Progenitor cell of endocrine pancreas (in vitro differentiated cells): ENCODE measurements around the gene CNKSR1. TPM values are rescaled to one million over a fixed set of nuclear protein-coding genes. Genes with fewer than 3 reads are reported as not detected.
A peak's percentile ranks its signal among the peaks of the same experiment; 100 is the strongest.
"Not testable (repeated sequence)": the region's sequence is repeated elsewhere in the genome, so short reads cannot be mapped to it uniquely, and the experiment has no call there.

Experiments used
- DNase-seq: peaks from one replicate; pipeline ENCODE4 v3.0.0; 2021; ENCODE audit warnings: low spot score; ENCODE audit not compliant: unreplicated experiment
- H3K27ac Mint-ChIP-seq: 2 replicates; pipeline ENCODE4 v1.8.0; 2021; ENCODE audit warnings: mild to moderate bottlenecking, moderate library complexity, mixed read lengths
- H3K27me3 Mint-ChIP-seq: 2 replicates; pipeline ENCODE4 v1.8.0; 2021; ENCODE audit warnings: mixed read lengths
- H3K36me3 Mint-ChIP-seq: 2 replicates; pipeline ENCODE4 v1.8.0; 2022; ENCODE audit warnings: mixed read lengths; ENCODE audit not compliant: insufficient read depth
- H3K4me1 Mint-ChIP-seq: 2 replicates; pipeline ENCODE4 v1.8.0; 2021; ENCODE audit warnings: low read depth, mixed read lengths
- H3K4me3 Mint-ChIP-seq: 2 replicates; pipeline ENCODE4 v1.8.0; 2021; ENCODE audit warnings: low read depth, mild to moderate bottlenecking, moderate library complexity, mixed read lengths
- H3K9me3 Mint-ChIP-seq: 2 replicates; pipeline ENCODE4 v1.8.0; 2021; ENCODE audit warnings: low read depth, mixed read lengths
- total RNA-seq: library from RNA; stranded (reverse); gene quantifications from 2 replicates; pipeline ENCODE4 v1.2.1, GENCODE V29; 2021
- TF ChIP-seq, protein P1 (sequence below): fragments of 200-600 bp; sonication (generic); IDR thresholded peaks from one replicate; pipeline ENCODE4 v1.5.0; 2021; ENCODE audit warnings: antibody characterized with exemption, mild to moderate bottlenecking; ENCODE audit not compliant: unreplicated experiment

CNKSR1 gene
- total RNA-seq, 1 donor from 2014 or later = 52.1 TPM

DNA sequence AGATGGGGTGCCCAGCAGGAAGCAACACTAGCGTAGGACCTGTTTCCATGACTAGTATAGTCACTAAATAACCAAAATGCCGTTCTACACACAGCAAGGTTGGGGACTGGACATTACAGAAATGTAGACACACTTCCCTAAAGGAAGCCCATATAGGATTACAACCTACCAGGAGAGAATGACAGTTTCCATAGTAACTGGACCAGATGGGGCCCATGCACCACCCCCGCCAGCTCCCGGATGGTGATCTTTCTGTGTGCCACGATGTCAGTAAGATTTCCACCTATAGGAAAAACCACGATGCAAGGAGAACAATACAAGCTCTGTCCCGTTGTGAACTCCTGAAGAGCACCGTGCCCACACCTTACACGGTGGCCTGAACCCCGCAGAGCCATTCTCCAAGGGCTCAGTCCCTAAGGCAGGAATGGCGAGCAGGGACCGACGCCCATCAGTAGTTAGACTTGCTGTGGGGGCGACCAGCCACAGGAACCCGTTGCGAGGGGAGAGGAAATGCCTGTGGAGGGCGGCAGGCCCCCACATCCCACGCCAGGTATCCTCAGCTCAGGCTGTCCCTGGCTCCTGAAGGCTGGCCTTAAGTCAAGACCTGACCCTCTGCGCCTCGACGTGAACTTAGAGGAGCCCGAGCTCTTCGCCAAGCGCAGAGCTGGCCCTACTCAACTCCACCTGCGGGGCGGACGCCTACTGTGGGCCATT lies 43.1 kb downstream of the CNKSR1 start:
- no peak overlapping the region for H3K4me3 Mint-ChIP-seq
- no peak overlapping the region for H3K27ac Mint-ChIP-seq
- DNase-seq = no peak
- H3K9me3 Mint-ChIP-seq = no peaks in the 10 kb centered on the region
- peaks cover 13% of the 10 kb centered on the region for H3K27me3 Mint-ChIP-seq
- peaks cover 2% of the 10 kb centered on the region for H3K4me1 Mint-ChIP-seq
- no peaks in the 10 kb centered on the region for H3K36me3 Mint-ChIP-seq
- TF ChIP-seq, protein P1, sequence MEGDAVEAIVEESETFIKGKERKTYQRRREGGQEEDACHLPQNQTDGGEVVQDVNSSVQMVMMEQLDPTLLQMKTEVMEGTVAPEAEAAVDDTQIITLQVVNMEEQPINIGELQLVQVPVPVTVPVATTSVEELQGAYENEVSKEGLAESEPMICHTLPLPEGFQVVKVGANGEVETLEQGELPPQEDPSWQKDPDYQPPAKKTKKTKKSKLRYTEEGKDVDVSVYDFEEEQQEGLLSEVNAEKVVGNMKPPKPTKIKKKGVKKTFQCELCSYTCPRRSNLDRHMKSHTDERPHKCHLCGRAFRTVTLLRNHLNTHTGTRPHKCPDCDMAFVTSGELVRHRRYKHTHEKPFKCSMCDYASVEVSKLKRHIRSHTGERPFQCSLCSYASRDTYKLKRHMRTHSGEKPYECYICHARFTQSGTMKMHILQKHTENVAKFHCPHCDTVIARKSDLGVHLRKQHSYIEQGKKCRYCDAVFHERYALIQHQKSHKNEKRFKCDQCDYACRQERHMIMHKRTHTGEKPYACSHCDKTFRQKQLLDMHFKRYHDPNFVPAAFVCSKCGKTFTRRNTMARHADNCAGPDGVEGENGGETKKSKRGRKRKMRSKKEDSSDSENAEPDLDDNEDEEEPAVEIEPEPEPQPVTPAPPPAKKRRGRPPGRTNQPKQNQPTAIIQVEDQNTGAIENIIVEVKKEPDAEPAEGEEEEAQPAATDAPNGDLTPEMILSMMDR = no peak

DNA sequence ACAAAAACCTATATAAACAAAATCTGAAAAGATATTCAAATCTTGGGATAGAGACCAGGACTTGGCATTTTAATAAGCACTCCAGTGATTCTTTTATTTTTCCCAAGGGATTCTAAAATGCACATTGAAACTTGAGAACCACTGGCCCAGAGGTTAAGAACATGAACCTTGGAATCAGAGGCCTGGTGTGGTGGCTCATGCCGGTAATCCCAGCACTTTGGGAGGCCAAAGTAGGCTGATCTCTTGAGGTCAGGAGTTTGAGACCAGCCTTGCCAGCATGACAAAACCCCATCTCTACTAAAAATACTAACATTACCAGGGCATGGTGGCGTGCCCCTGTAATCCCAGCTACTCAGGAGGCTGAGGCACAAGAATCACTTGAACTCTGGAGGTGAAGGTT lies 43.8 kb downstream of the CNKSR1 start:
- Mint-ChIP-seq H3K27me3 (peaks cover 18% of the 10 kb centered on the region), H3K36me3 (no peaks in the 10 kb centered on the region), H3K27ac (peak overlapping the region; percentile 41), H3K9me3 (no peaks in the 10 kb centered on the region), H3K4me1 (peaks cover 7% of the 10 kb centered on the region), H3K4me3 (no peak overlapping the region)
- TF ChIP-seq, protein P1 = no peak
- DNase-seq = no peak

DNA sequence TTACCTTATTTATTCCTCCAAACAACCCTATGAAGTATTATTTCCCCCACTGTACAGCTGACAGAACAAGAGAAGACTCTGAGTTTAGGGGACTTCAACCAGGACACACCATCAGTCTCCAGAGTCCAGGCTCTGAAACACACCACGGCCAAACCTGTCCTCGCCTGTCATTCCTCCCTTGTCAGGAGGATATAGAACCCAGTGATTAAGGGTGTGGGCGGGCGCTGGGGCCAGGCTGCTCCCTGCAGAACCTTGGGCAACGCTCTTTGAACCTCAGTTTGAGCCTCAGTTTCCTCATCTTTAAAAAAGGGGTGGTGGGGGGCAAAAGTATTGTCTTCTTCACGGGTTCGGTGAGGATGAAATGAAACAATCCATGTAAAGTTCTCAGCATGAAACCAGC lies 47.3 kb downstream of the CNKSR1 start:
- no peaks in the 10 kb centered on the region for H3K9me3 Mint-ChIP-seq

GRCh38 chr1:26225033-26225831 lies 47.9 kb downstream of the CNKSR1 start:
- Mint-ChIP-seq H3K36me3 (no peaks in the 10 kb centered on the region), H3K27ac (peak overlapping the region; percentile 34), H3K27me3 (peaks cover 24% of the 10 kb centered on the region)

More for the DNA sequence above, 47.3 kb downstream of the CNKSR1 start:
- Mint-ChIP-seq H3K4me1 (peaks cover 7% of the 10 kb centered on the region), H3K4me3 (peak overlapping the region; percentile 75), H3K27ac (no peak overlapping the region), H3K36me3 (no peaks in the 10 kb centered on the region), H3K27me3 (peaks cover 24% of the 10 kb centered on the region)
- TF ChIP-seq, protein P1 = no peak
- no peak for DNase-seq

DNA sequence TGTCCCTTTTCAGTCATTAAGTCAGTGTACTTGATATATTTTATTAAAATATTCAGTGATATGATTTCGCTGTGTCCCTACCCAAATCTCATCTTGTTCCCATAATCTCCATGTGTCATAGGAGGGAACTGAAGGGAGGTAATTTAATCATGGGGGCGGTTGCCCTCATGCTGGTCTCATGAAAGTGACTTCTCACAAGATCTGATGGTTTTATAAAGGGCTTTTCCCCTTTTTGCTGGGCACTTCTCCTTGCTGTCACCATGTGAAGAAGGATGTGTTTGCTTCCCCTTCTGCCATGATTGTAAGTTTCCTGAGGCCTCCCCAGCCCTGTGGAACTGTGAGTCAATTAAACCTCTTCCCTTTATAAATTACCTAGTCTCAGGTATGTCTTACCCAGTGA lies 53.4 kb downstream of the CNKSR1 start:
- H3K36me3 Mint-ChIP-seq, H3K27ac Mint-ChIP-seq, H3K4me3 Mint-ChIP-seq, H3K9me3 Mint-ChIP-seq, DNase-seq, H3K27me3 Mint-ChIP-seq: not testable (repeated sequence)
- H3K4me1 Mint-ChIP-seq = peaks cover 12% of the 10 kb centered on the region

More at GRCh38 chr1:26225033-26225831, 47.9 kb downstream of the CNKSR1 start:
- Mint-ChIP-seq H3K9me3 (no peaks in the 10 kb centered on the region), H3K4me3 (peak overlapping the region; percentile 75), H3K4me1 (peaks cover 7% of the 10 kb centered on the region)
- TF ChIP-seq, protein P1 = no peak
- DNase-seq = peak; percentile 77
